Activated CD8-positive, alpha-beta memory T cell treated with anti-CD3 and anti-CD28 coated beads for 48 hours (primary cell): ENCODE data around the gene KLK15.

Experiments used
- DNase-seq, 3 experiments: peaks; one replicate each; pipeline ENCODE4 v3.0.0-alpha.2; 2020; ENCODE audit warnings: low read depth in 2 of 3, low spot score in 2 of 3

The KLK15 gene

GRCh38 chr19:50833117-50833801 is at the start of gene KLK15:
TSS of gene KLK15 (minus strand) at chr19:50833574. CDS start at chr19:50831492, 2,082 bp downstream.
- no peak for DNase-seq

GRCh38 chr19:50882188-50882587 is 48.8 kb upstream of the KLK15 start:
- no peak for DNase-seq

- no peak for DNase-seq
Observed at GRCh38 chr19:50880241-50880640, 46.9 kb upstream of the KLK15 start.

- DNase-seq, result no peak
Observed at GRCh38 chr19:50878851-50879250, 45.5 kb upstream of the KLK15 start.

GRCh38 chr19:50877338-50877737 is 44.0 kb upstream of the KLK15 start:
- no peak for DNase-seq

- no peak for DNase-seq
Observed at GRCh38 chr19:50876456-50876855, 43.1 kb upstream of the KLK15 start.

GRCh38 chr19:50875795-50876422 is 42.5 kb upstream of the KLK15 start:
- DNase-seq, result no peak

GRCh38 chr19:50874211-50874610 is 40.8 kb upstream of the KLK15 start:
- no peak for DNase-seq

- DNase-seq, result no peak
Observed at GRCh38 chr19:50873056-50873455, 39.7 kb upstream of the KLK15 start, which contains the start of gene KLK2. TSS of gene KLK2 (plus strand) at chr19:50873439. CDS start at chr19:50873474, 35 bp downstream.

- DNase-seq, result no peak
Observed at GRCh38 chr19:50870417-50871089, 37.2 kb upstream of the KLK15 start.

- no peak for DNase-seq
Observed at GRCh38 chr19:50869479-50869878, 36.1 kb upstream of the KLK15 start.

GRCh38 chr19:50861496-50862286 is 28.3 kb upstream of the KLK15 start:
- DNase-seq, result no peak

- no peak for DNase-seq
Observed at GRCh38 chr19:50861010-50861409, 27.6 kb upstream of the KLK15 start.

- no peak for DNase-seq
Observed at GRCh38 chr19:50859849-50860248, 26.5 kb upstream of the KLK15 start.

- no peak for DNase-seq
Observed at GRCh38 chr19:50858886-50859285, 25.5 kb upstream of the KLK15 start.

GRCh38 chr19:50857366-50857765 is 24.0 kb upstream of the KLK15 start:
- no peak for DNase-seq

GRCh38 chr19:50854636-50855410 is 21.4 kb upstream of the KLK15 start, which contains the start of gene KLK3:
TSS of gene KLK3 (plus strand) at chr19:50854915. CDS start at chr19:50854956, 41 bp downstream.
- DNase-seq, result no peak

- no peak for DNase-seq
Observed at GRCh38 chr19:50851620-50852019, 18.2 kb upstream of the KLK15 start.

GRCh38 chr19:50850738-50851137 is 17.4 kb upstream of the KLK15 start:
- no peak for DNase-seq

- DNase-seq, result no peak
Observed at GRCh38 chr19:50844296-50844935, 11.0 kb upstream of the KLK15 start.
